Stimulated activated naive B cell treated with anti-CD40 and anti-IgM and Interleukin-4, amounts not matched to agents 10 μg/mL and 1 μg/mL and 100 μg/mL, for 72 hours (primary cell): ENCODE measurements around the gene POLR2H.

Experiments
- ATAC-seq, 2 donors: fragments of 150-1000 bp; cut with Tn5 transposase; replicated peaks; 2 replicates each; pipeline ENCODE4 v1.10.0; 2021; ENCODE audit warnings: moderate library complexity in 1 of 2
- DNase-seq: peaks from one replicate; pipeline ENCODE4 v3.0.0; 2021
- H3K27ac Mint-ChIP-seq: one replicate; pipeline ENCODE4 v1.8.0; 2022; ENCODE audit warnings: mild to moderate bottlenecking, mixed read lengths
- H3K27me3 Mint-ChIP-seq, 2 donors: one replicate each; pipeline ENCODE4 v1.8.0; 2022; ENCODE audit warnings: mixed read lengths in 2 of 2
- H3K36me3 Mint-ChIP-seq, 2 donors: one replicate each; pipeline ENCODE4 v1.8.0; 2022; ENCODE audit warnings: mixed read lengths in 2 of 2, mild to moderate bottlenecking in 1 of 2
- H3K4me1 Mint-ChIP-seq, 2 donors: one replicate each; pipeline ENCODE4 v1.8.0; 2022; ENCODE audit warnings: mixed read lengths in 2 of 2, mild to moderate bottlenecking in 1 of 2
- H3K4me3 Mint-ChIP-seq, 2 donors: one replicate each; pipeline ENCODE4 v1.8.0; 2022; ENCODE audit warnings: mild to moderate bottlenecking in 2 of 2, mixed read lengths in 2 of 2, moderate library complexity in 1 of 2
- H3K9me3 Mint-ChIP-seq, 2 donors: one replicate each; pipeline ENCODE4 v1.8.0; 2022; ENCODE audit warnings: mixed read lengths in 2 of 2, mild to moderate bottlenecking in 1 of 2

Gene POLR2H

DNA sequence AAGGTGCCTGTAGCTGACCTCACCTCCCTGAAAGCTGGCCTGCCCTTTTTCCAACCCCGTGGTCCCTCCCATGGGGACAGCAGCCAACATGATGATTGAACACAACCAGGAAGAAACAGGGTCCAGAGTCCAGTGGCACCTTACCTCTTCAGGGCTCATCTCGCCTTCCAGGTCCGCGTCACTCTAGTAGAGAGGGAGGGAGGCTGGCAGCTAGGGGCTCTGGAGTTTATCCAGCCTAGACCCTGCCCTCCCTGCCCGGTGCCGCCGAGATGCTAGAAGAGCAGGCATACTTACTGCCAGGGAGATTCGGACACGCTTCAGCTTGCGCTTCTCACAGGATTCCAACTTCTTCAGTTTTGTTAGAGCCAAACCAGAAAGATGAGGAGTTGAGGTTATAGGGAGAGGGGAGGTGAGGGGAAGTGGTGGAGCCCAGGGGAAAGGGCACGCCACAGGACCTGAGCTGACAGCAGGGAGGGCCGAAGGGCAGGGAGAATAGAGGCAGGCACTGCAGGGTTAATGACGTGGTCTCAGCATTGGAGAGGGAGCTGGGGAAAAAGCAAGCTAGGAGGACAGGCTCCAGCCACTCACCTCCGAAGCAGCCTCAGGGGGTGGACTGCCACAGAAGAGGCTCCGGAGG is 9.2 kb upstream of the POLR2H start:
- DNase-seq: no peak
- no peaks in the 10 kb centered on the region for H3K9me3 Mint-ChIP-seq
- H3K27me3 Mint-ChIP-seq: no peaks in the 10 kb centered on the region
- peaks cover 20 to 29% of the 10 kb centered on the region in 2 donors for H3K36me3 Mint-ChIP-seq
- ATAC-seq: no peak
- H3K27ac Mint-ChIP-seq: no peak overlapping the region
- no peaks in the 10 kb centered on the region for H3K4me1 Mint-ChIP-seq
- no peak overlapping the region for H3K4me3 Mint-ChIP-seq

GRCh38 chr3:184352897-184353545 is 8.5 kb upstream of the POLR2H start:
- Mint-ChIP-seq H3K27me3 (no peaks in the 10 kb centered on the region), H3K4me1 (no peaks in the 10 kb centered on the region), H3K4me3 (no peak overlapping the region), H3K36me3 (peaks cover 20 to 30% of the 10 kb centered on the region in 2 donors), H3K27ac (no peak overlapping the region), H3K9me3 (no peaks in the 10 kb centered on the region)
- DNase-seq (no peak), ATAC-seq (no peak)

- H3K27ac Mint-ChIP-seq: no peak overlapping the region
- H3K36me3 Mint-ChIP-seq: peaks cover 23 to 33% of the 10 kb centered on the region in 2 donors
- H3K27me3 Mint-ChIP-seq: no peaks in the 10 kb centered on the region
- DNase-seq (no peak), ATAC-seq (no peak)
- no peaks in the 10 kb centered on the region for H3K4me1 Mint-ChIP-seq
- no peak overlapping the region for H3K4me3 Mint-ChIP-seq
- H3K9me3 Mint-ChIP-seq: no peaks in the 10 kb centered on the region
These were observed 8.0 kb upstream of the POLR2H start for GRCh38 chr3:184353546-184353941.

- peak; percentile 79 to 84 for ATAC-seq
- no peaks in the 10 kb centered on the region for H3K9me3 Mint-ChIP-seq
These were observed 7.3 kb upstream of the POLR2H start for GRCh38 chr3:184354121-184354728.

GRCh38 chr3:184354754-184355153 is 6.8 kb upstream of the POLR2H start:
- ATAC-seq (peak in 1 of 2 donors; percentile 20), DNase-seq (no peak)
- Mint-ChIP-seq H3K9me3 (no peaks in the 10 kb centered on the region), H3K4me1 (no peaks in the 10 kb centered on the region), H3K36me3 (peaks cover 22 to 33% of the 10 kb centered on the region in 2 donors), H3K4me3 (no peak overlapping the region), H3K27ac (no peak overlapping the region), H3K27me3 (peaks cover 0 to under 1% of the 10 kb centered on the region in 2 donors)

More at GRCh38 chr3:184354121-184354728, 7.3 kb upstream of the POLR2H start:
- H3K4me1 Mint-ChIP-seq: no peaks in the 10 kb centered on the region
- peaks cover 22 to 33% of the 10 kb centered on the region in 2 donors for H3K36me3 Mint-ChIP-seq
- DNase-seq: no peak
- H3K27ac Mint-ChIP-seq: no peak overlapping the region
- H3K4me3 Mint-ChIP-seq: no peak overlapping the region
- H3K27me3 Mint-ChIP-seq: no peaks in the 10 kb centered on the region

- no peak overlapping the region for H3K4me3 Mint-ChIP-seq
- DNase-seq (no peak), ATAC-seq (no peak)
- peaks cover 0 to 5% of the 10 kb centered on the region in 2 donors for H3K4me1 Mint-ChIP-seq
- H3K27me3 Mint-ChIP-seq: peaks cover 5 to 6% of the 10 kb centered on the region in 2 donors
- peak overlapping the region; percentile 47 for H3K27ac Mint-ChIP-seq
- H3K9me3 Mint-ChIP-seq: no peaks in the 10 kb centered on the region
- H3K36me3 Mint-ChIP-seq: peaks cover 22 to 33% of the 10 kb centered on the region in 2 donors
These were observed 6.1 kb upstream of the POLR2H start for GRCh38 chr3:184355261-184356040.

DNA sequence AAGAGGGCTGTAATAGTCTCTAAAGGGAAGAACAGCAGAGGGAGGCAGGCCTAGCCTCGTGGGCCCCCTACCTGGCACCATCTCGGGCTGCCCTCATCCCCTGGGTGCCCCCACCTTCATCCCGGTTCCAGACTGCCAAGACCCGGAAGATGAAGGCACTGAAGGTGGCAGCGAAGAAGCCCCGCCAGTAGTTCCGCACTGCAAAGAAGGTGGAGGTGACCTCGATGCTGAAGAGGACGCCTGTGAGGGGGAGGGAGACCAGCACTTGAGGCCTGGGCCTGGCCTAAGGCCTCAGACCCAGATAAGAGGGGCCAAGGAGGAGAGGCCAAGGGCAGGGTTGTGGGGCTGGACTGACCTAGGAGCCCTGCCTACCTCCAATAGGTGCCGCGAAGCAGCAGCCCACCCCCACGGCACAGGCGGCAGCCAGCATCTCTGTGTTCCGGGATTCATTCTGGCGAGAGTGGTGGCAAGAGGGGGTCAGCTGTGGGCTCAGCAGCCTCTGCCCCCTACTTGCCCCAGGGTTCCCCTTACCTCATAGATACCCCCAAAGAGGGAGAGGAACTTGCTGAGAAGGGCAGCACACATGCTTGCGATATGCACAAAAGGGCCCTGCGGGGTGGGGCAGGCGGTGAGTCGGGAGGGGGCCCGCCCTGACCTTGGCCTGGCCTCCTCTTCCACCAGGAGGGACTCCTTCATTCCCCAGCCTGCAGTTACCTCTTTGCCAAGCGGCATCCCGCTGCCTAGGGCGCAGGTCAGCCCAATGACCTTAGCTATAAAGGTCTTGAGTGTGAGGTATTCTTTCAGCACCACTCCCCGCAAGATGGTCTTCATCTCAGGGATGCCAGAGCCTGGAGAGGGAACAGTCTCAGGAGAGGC is 4.0 kb upstream of the POLR2H start:
- DNase-seq (no peak), ATAC-seq (no peak)
- H3K4me1 Mint-ChIP-seq: peaks cover 5 to 12% of the 10 kb centered on the region in 2 donors
- H3K4me3 Mint-ChIP-seq: no peak overlapping the region
- peaks cover 5 to 7% of the 10 kb centered on the region in 2 donors for H3K27me3 Mint-ChIP-seq
- H3K27ac Mint-ChIP-seq: no peak overlapping the region
- H3K9me3 Mint-ChIP-seq: no peaks in the 10 kb centered on the region
- peaks cover 15 to 19% of the 10 kb centered on the region in 2 donors for H3K36me3 Mint-ChIP-seq

DNA sequence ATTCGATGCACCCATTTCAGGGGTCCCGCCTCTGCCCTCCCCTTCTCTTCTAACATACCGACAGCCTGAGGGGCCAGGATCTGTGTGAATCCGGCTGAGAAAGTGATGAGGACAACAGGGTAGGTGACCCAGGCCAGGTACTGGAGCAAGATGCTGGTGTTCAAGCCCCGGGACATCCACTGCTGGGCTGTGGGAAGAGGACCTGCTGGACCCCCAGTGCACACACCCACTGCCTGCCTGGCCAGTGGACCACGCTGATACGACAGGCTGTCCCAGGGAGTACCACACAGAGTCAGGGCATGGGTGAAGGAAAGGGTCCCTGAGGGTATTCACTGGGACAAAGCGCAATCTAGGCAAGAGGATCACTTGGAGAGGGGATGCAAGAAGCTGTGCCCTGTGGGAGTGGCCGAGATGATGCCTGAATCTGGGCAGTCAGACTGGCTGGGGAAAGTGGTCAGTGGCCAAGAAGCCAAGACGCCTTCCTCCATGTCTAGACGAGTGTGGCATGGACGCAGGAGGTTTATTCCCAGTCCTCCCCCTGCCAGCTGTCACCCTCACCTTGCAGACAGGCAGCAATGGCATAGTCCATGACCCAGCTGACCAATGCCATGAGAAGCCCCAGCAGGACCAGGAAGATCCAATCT is 3.3 kb upstream of the POLR2H start:
- no peak overlapping the region for H3K4me3 Mint-ChIP-seq
- no peak overlapping the region for H3K27ac Mint-ChIP-seq
- H3K4me1 Mint-ChIP-seq: peaks cover 7 to 12% of the 10 kb centered on the region in 2 donors
- peaks cover 13 to 17% of the 10 kb centered on the region in 2 donors for H3K36me3 Mint-ChIP-seq
- ATAC-seq (no peak), DNase-seq (no peak)
- no peaks in the 10 kb centered on the region for H3K9me3 Mint-ChIP-seq
- H3K27me3 Mint-ChIP-seq: peaks cover 5 to 7% of the 10 kb centered on the region in 2 donors

DNA sequence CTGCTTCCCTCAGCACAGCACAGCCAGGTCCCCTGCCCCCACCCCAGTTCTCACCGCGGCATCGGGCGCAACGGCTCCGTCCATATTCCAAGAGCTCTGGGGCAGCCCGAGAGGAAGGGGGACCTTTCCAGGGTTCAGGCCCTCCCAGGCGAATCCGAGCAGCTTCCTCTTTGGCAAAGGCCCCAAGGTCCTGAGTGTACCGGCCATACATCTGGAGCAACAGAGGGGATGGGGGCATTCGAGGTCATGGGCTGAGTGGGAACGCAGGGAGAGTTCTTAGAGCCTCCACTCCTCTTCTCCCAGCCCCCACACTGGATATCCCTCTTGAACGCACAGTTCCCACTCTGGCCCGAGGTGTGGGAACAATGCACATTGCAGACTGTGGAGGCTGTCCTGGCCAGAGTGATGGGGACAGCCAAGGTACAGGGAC is 2.6 kb upstream of the POLR2H start:
- Mint-ChIP-seq H3K27ac (no peak overlapping the region), H3K36me3 (peaks cover 11 to 17% of the 10 kb centered on the region in 2 donors), H3K4me1 (peaks cover 8 to 12% of the 10 kb centered on the region in 2 donors), H3K9me3 (no peaks in the 10 kb centered on the region), H3K27me3 (peaks cover 5 to 7% of the 10 kb centered on the region in 2 donors), H3K4me3 (no peak overlapping the region)
- ATAC-seq (no peak), DNase-seq (no peak)

GRCh38 chr3:184359610-184360009 is 1.9 kb upstream of the POLR2H start:
- ATAC-seq (no peak), DNase-seq (no peak)
- Mint-ChIP-seq H3K36me3 (peaks cover 14 to 20% of the 10 kb centered on the region in 2 donors), H3K9me3 (no peaks in the 10 kb centered on the region), H3K4me1 (peaks cover 9 to 18% of the 10 kb centered on the region in 2 donors), H3K27ac (no peak overlapping the region), H3K27me3 (peaks cover 5 to 7% of the 10 kb centered on the region in 2 donors), H3K4me3 (no peak overlapping the region)

DNA sequence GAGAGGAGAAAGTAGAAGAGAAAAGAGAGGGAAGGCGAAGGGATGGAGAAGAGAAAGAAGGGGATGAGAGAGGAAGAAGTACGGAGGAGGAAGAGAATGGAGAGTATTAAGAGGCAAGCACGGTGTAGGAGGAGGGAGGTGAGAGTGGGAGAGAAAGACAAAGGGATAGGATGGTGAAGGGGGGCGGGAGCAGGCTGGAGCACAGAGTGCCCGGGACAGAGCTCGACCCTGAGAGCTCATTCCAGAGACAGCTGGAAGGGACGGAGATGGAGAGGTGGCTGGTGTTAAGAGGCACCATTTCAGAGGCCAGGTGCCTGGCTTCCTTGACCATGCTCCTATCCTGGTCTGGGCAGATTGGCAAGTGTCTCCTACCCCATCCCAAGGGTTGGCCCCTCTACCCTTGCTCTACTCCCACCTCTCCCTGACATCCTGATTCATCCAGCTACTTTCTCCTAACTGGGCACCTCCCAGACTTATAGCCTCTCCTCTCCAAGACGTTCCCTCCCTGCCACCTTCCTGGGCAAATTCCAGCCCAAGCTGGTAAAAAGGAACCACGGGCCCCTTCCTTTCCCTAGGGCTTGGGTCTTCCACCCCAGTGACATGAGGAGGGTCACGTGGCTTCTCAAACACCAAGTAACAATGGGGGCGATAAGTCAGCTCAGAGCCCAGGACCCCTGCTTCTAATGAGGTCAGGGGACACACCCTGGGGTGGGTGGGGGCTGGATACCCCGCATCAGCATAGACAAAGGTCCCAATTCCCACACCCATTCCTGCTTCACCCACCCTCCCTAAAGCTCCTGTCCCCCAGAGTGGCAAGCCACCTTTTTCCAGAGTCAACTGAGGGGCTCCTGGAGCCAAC is 1.2 kb upstream of the POLR2H start:
- H3K4me1 Mint-ChIP-seq: peaks cover 16 to 25% of the 10 kb centered on the region in 2 donors

DNA sequence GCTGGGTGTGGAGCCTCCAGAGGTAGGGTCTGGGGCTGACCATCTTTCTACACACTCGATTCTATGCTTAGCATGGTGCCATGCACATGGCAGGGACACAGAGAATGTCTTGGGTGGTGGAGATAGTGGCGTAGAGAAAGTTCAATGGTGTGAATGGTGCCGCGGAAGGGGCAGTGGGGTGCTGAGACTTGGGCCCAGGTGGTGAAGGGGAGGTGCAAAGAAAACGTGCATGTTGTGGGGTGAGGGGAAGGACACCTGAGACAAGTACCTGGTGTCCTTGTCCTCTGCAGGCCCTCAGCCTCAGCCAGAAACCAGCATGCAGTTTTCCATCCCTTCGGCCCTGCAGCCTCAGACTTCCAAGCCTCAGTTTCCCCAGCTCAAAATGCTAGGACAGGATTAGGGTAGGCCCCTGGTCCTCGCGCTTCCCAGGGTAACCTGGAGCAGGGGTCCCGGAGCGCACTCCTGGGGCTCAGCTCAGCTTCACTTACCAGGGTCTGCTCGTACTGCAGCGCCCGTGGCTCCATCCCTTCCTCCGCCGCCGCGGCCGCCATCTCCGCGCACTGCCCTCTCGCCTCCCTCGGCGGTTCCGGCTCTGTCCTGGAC is 480 bp upstream of the POLR2H start:
- Mint-ChIP-seq H3K36me3 (peaks cover 20 to 23% of the 10 kb centered on the region in 2 donors), H3K9me3 (no peaks in the 10 kb centered on the region)
- peak in 1 of 2 donors; percentile 0 for ATAC-seq

More for the DNA sequence above, 1.2 kb upstream of the POLR2H start:
- peaks cover 18 to 23% of the 10 kb centered on the region in 2 donors for H3K36me3 Mint-ChIP-seq
- no peak for DNase-seq
- no peaks in the 10 kb centered on the region for H3K9me3 Mint-ChIP-seq
- no peak overlapping the region for H3K27ac Mint-ChIP-seq
- H3K27me3 Mint-ChIP-seq: peaks cover 5 to 7% of the 10 kb centered on the region in 2 donors
- ATAC-seq: no peak
- peak overlapping the region; percentile 84 to 87 for H3K4me3 Mint-ChIP-seq

More for the DNA sequence above, 480 bp upstream of the POLR2H start:
- DNase-seq: no peak
- H3K4me1 Mint-ChIP-seq: peaks cover 16 to 28% of the 10 kb centered on the region in 2 donors
- peak overlapping the region; percentile 84 to 87 for H3K4me3 Mint-ChIP-seq
- H3K27ac Mint-ChIP-seq: peak overlapping the region; percentile 70
- peaks cover 5 to 7% of the 10 kb centered on the region in 2 donors for H3K27me3 Mint-ChIP-seq
